RPMI8226 (cell line): ENCODE data around the gene HMG20A.

Experiments
- DNase-seq: peaks from one replicate; pipeline ENCODE4 v3.0.0-alpha.2; 2015

The HMG20A gene

DNA sequence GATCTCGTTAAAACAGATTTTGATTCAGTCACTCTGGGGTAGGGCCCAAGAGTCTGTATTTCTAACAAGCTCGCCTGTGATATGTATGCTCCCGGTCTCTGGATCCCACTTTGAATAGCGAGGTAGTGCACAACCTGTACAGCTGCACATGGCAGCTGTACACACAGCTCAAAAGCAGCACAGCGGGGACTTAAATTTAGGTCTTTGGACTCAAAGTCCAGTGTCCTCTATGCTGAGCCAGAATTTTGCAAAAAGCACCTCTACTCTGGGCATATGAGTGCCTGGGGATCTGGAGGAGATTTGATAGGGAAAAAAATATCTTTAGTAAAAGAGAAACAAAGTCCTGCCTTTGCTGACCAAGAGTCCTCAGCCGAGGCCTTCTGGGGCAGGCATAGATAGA is 83.1 kb downstream of the HMG20A start:
- DNase-seq: no peak

DNA sequence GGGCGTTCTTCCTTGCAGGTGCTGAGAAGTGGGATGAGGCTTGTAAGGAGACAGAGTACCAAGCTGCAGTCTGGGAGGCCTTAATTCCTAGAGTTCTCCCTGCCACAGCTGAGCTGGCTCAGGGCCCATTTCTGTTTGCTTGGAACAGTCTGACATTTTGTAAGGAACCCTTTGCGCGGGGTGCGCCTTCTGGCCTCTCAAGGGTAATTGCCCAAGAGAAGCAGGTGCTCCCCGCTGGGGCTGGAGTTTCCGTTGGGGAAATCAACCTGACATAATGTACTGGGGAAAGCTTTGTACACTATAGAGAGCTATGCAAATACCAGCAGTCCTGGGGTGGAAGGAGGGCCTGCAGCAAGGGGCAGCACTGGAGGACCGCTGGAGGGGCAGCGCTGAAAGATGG is 83.6 kb downstream of the HMG20A start:
- DNase-seq: no peak

DNA sequence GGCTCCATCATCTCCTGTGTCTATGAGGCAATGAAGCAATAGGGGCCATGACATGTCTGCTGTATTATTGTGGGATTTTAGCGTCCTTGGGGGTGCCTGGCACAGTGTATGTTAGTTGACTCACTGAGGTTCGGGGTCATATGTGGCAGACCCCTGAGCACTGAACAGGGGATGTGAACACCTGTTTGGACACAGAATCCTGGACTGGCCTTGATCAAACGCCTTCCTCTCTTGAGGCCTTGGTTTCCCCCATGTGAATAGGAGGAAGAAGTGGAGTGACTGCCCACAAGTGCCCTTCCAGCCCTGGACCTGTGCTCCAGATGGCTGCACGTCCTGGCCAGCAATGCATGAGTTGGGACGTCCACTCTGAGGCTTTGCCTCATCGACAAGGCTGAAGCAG is 84.2 kb downstream of the HMG20A start:
- DNase-seq: no peak

DNA sequence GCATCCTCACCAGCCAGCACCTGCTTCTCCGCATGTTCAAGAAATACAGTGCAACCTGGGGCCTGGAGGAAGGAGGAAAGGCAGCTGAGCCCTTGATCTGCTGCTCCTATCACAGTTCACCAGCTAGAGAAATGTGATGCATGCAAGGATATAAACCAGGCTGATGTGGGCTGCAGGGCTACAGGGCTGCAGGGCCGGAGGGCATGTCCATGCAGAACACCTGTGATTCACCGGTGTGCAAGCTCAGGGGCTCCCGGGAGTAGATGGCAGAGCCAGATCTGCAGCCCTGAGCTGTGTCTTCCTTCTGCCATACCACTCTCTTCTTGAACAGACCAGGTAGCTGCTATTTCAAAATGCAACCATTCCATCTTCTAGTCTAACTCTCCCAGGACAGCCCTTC is 84.9 kb downstream of the HMG20A start:
- no peak for DNase-seq

DNA sequence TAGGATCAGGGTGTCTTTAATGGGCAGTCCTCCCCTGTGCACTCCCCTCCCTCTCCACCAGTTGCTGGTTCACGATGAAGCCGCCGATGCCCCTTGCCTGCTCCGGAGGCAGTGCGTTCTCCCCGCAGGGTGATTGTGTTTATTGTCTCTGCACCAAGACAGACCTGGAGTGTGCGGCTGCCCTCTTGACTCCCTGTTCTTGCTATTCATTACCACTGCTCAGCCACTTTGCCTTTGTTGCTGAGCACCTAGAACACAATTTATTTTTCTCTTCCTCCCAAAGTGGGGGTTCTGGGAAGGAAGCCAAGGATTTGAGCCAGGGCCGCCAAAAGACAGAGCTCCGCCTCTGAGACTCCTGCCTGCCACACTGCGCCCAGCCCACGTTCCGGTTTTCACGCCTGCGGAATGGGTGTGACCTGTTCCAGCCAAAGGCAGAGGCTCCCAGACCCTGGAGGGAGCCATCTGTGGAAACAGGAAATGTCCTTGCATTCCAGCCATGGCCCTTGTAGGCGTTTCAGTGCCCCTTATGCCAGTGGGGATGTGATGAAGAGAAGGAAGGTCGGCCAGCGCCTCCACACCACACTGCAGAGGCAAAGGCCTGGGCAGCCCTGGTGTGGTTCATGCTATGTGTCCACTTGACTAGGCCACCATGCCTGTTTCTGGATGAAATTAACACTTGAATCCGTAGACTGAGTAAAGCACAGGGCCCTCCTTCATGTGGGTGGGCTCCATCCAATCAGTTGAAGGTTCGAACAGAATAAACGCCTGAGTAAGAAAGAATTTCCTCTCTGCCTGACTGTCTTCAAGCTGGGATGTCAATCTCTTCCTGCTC is 85.8 kb downstream of the HMG20A start:
- DNase-seq: no peak

DNA sequence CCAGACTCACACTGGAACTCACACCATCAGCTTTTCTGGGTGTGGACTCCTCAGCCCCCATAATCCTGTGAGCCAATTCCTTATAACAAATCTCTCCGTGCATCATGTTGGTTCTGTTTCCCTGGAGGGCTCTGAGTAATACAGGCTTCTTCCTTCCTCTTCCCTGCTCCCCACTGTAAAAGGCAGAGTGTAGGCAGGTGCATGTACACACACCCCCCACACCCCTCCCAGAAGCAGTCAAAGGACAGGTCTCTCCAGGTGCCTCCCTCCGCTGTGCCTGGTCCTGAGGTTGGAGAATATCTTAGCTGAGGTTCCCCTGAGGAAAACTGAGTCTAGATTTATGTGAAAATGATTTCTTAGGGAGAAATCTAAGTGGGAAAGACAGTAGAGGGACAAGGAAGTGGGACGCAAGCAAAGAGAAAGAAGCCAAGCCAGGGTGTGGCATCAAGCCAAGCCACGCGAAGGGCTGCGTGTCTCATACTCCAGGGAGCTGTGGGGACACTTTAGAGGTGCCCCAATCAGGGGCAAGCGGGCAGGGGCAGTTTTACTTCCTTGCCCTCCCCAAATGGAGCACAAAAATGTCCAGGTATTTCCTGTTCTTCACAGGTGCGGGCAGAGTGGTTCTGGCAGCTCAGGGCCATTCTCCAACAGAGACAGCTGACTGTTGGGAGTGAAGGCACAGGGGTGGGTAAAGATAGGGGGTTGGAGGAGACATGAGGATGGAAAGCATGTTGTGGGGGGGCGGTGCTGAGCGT is 86.6 kb downstream of the HMG20A start:
- peak; percentile 87 for DNase-seq

DNA sequence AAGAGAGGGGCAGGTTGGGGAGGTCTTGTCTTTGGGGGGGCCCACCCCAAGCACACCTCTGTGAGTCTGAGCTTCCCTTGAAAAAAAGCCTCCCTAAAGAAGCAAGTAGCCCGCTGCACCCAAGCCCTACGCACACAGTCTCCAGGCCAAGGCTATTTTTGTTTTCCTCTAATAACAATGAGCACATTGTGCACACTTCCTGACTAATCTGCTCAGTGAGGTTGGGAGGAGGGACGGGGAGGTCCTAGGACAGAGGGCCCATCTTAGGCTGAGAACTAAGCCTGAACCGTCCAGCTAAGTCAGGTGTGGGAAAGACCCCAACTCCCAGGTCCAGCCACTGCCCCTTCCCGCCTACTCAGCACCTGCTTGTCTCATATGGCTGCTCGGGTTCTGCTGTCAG is 87.2 kb downstream of the HMG20A start:
- DNase-seq: peak; percentile 45

DNA sequence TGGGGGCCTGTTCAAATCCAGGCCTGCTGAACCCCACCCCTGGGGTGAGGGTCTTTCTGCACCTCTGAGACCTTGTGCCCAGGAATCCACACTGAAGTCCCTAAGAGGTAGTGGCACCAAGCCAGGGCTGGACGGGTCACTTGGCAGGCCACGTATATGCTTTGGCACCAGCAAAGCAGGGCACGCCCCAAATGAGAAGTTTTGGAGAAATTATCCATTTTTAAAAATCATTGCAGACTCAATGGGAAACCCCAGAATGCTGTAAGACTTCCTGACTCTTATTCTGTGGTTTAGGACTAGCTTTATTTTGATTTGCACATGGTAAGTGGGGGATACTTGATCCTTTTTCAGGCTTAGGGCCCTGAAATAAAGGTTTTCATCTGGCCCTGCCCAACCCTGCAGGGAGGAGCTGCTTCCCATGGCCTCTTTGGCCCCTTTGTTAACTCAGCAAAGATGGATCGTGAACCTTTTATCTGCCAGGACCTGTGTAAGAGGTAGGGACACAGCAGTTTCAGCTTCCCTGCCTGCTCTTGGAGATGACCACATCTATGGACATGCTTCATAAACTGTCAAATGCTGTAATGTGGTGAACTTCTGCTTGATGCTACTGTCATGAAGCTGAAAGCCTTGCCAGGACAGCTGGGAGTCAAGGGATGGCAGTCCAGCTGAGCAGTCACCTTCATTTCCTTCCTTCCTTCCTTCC is 88.0 kb downstream of the HMG20A start:
- no peak for DNase-seq

DNA sequence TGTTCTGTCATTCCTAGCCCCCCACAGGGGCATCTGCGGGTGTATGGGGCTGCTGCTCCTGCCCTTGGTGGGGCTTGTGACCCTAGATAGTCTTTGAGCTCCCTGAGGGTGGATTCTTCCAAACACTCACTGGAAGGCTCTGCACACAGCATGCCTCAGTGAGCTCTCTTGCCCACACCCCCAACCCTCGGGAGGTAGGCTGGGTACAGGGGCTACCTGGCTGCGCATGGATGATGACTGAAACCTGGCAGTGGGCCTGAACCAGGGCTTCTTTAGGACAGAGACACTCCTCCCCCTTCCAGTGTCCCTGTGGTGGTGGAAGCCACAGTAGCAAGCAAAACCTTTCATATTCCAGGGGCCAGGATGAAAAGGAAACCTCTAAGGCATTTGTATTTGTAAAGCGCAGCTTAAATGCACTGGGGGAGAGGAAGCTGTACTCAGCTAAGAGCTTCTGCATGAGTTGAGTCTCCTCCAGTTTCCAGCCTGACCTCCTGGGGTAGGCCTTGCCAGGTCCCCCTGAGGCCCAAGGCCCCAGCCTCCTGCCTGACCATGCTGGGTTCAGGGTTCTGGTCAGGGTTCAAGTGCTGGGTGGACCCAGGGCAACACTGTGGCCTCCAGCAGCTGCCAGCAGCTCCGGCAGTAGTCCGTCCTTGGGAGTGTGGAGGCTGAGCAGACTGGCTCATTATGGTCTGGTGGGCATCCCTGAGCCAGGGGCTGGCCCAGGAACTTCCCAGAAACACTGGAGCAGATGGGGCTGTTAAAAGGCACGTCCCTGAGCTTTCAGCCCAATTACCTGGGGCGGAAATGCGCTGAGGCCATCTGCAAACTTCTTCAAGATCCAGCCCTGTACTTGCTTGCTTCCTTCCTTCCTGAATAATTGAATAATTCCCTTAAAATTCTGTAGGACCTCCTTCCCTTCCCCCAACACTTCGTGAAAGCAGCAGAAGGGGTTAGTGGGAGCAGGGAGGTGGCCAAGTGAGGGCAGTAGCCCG is 89.7 kb downstream of the HMG20A start:
- no peak for DNase-seq

DNA sequence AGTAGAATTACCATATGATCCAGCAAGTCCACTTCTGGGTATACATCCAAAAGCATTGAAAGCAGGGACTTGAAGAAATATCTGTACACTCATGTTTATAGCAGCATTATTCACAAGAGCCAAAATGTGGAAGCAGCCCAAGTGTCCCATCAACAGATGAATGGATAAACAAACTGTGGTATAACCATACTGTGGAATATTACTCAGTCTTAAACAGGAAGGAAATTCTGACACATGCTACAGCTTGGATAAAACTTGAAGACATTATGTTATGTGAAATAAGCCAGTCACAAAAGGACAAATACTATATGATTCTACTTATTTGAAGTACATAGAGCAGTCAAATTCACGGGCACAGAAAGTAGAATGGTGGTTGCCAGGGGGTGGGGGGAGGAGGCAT is 91.2 kb downstream of the HMG20A start:
- no peak for DNase-seq

DNA sequence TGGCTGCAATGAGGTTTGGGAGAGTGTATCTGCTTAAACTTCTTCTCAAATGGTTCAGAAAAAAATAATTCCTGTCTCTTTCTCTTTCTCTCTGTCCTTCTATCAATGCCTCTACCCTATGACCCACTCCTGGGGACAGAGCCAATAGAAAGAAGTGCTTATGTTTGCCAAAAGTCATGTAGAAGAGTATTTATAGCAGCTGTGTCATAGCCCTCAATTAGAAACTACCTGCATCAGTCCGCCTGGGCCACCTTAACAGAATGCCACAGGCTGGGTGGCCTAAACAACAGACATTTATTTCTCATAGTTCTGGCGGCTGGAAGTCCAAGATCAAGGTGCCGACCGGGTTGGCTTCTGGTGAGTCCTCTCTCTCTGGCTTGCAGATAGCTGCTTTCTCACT is 92.5 kb downstream of the HMG20A start:
- DNase-seq: peak; percentile 85

DNA sequence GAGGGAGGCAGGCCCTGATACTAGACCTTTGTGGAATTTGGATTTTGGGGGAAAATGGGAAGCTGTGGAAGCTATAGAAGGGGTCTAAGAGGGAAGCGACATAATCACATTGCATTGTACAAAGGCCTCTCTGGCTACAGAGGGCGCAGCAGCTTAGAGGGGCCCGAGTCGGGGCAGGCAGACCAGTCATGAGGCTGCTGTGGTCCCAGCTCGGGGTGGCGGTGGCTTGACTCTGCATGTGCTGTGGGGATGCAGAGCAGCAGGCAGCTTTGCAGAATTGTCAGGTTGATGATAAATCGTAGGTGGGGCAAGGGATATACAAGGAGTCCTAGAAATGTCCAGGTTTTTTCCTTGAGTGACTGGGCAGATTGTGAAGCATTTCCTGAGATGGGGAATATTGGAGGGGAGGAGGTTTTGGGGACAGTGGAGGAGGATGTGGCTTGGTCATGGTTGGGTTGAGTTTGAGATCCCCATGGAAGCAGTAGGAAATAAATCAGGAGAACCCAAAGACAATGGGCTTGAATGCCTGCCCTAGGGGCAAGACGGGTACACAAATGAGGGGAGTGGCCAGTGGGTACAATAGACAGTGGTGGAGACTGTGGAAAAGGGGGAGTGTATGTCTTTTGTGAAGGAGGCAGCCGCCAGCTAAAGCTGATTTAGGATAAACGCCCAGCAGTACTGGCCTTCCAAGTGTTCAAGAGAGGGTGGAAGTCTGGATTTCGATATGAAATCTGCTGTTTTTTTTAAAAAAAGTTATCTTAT is 94.1 kb downstream of the HMG20A start:
- DNase-seq: no peak

DNA sequence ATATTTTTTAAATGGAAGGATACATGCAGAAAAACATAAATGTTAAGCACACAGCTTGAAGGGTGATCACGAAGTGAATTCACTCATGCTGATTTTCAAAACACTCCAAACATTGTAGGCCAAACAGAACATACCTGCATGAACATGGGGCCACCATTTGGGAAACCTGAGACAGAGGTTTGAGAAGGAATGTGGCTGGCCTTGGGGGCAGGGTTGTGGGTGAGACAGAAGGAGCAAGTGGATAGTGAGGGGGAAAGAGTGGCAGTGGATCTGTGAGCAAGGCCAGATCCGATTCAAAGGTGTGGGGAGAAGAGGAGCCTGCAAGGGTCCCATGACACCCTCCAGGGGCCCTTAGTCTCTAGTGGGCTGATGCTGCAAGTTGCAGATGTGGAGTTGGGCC is 94.9 kb downstream of the HMG20A start:
- no peak for DNase-seq

DNA sequence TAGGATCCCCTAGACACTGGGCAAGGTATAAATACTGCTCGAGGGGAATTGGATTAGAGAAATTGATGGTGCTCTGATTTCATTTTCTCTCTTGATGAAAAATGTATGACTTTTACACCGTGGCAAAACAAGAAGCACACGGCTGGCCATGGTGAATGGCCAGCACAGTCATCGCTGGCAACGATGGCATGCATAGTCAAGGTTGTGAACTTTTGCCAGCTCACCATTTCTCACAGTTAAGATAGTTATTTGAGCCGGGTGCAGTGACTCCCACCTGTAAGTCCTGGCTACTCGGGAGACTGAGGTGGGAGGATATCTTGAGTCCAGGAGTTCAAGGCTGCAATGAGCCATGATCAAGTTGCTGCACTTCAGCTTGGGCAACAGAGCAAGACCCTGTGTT is 95.4 kb downstream of the HMG20A start:
- DNase-seq: no peak

DNA sequence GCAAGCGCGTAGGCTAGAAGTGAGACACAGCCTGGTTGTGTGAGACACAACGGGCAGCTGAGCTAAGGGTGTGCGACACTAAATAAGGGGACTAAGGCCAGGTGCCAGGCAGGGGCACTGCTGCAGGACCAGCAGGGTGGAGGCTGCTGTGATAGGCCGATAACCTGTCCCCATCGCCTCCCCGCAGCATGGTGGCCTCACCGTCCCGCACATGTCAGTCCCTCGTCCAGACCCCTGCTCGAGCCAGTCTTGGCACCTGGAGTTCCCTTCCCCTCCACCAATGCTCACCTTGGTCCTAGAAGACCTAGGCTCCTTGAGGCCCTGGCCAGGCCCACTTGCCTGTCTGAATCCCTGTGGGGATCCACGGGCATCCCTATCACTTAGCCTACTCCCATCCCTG is 96.1 kb downstream of the HMG20A start:
- DNase-seq: no peak

DNA sequence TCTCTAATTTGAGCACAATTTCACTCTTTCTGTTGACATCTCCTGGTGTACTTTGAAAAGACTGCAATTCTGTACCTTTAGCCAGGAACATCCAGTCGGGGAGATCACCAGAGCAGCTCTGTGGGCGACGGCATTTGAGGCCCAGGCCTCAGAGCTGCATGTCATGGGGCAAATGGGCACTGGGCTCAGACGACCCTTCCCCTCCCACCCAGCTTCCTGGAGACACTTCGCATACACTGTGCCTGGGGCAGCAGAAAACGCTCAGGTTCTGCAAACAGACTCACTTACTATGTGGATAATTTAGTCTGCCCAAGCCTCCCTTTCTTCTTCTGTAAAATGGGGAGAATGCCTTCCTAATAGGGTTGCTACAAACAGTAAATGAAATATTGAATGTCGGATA is 96.9 kb downstream of the HMG20A start:
- no peak for DNase-seq

DNA sequence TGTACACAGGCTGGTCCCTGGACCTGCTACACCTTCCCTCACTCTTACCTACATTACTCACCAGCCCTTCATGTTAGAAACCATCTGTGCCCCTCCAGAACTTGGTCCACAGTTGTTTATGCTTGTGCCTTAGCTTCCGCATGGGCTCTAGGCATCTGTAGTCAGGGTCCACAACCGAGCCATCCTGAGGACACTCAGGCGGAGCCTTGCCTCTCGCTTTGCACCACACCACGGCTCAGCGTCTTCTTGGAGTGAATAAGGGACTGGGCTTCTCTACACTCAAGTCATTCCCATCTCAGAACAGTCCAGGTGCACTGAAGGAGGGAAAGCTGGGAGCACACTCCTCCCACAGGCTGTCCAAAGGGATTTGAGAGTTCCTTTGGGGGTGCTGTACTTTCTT is 97.8 kb downstream of the HMG20A start:
- DNase-seq: no peak

DNA sequence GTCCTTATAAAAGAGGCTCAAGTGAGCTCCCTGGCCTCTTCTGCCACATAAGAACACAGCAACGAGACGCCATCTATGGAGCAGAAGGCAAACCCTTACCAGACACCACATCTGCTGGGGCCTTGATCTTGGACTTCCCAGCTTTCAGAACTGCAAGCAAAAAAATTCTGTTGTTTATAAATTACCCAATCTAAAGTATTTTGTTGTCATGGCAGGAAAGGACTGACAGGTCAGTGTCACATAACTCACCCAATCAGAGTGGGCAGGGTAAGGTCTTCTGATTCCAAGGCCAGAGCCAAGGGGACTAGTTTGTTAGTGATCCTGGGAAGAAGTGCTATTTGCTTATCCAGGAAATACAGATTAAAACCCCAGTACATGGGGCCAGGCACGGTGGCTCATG is 98.9 kb downstream of the HMG20A start:
- DNase-seq: no peak

DNA sequence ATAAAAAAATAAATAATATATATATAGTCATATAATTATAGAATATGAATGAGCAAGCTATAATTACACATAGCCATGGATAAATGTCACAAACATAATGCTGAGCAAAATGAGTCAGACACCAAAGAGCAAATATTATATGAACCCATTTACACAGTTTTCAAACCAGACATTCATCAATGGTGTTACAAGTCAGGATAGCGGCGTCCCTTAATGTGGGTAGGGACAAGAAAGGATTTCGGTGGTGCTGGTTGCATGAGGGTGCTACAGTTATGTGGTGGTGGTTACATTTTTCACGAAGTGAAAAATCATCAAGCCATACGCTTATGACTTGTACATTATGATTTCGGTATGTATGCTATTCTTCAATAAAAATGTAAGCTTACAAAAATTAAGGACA is 100.5 kb downstream of the HMG20A start:
- no peak for DNase-seq

DNA sequence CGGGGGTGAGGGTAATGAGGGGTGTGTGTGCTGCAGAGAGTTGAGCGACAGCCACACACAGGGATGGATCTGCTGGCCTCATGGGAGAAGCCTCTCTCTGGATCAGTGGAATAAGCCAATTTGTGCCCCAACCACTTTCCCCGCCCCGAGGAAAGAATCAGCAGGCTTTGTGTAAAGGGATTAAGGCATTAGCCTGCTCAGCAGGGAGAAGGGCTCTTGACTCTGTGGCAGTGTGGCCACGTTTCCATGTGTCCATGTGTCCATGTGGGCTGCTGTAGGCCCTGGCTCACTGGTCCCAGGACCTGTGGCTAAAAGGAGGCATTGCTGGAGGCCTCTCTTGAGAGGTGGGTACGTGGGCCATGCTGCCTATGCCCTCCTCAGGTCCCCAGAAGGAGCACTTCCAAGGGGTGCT is 104.7 kb downstream of the HMG20A start:
- DNase-seq: no peak

DNA sequence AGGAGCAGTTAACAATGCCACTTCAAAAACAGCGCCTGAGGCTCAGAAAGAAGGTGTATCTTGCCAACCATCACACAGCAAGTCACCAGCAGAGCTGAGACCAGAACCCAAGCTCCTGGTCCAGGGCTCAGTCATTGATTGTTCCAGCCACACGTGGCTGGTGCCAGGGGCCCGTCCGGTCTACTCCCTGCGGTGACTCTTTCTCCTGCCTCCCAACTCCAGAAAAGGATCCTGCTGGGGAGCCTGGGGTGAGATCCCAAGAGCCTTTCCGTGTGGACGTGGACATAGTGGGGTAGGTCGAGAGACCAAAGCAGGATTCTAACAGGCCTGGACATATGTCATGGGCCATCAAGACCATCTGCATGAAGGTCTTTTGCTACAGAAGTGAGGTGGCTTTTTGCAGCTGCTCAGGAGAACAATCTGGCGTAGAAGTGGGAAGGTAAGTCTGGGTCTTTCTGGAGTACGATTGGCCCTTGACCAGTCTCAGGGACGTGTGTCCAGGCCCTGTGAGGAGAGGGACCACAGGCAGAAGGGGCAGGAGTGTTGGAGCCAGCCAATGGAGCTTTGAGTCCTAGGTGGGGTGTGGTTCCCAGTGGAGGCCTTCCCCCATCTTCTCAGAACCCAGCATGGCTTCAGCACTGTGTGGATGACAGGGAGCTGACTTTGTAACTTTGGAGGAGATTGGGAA is 105.4 kb downstream of the HMG20A start:
- DNase-seq: no peak
